HCT116 (cell line): ENCODE results near the gene ZBTB47. TPM values are rescaled to one million over a fixed set of nuclear protein-coding genes. Genes with fewer than 3 reads are reported as not detected.

Source experiments
- ATAC-seq: fragments of 200-7000 bp; cut with Tn5 transposase; 2 replicates; pipeline ENCODE4 v1.9.1; 2020; ENCODE audit warnings: mild to moderate bottlenecking, moderate library complexity
- BruUV-seq: library from RNA; stranded (reverse); fragments of 400-500 nt; replicated peaks from 2 replicates; lab custom pipeline; 2021; lab: Mats Ljungman, UMichigan
- CTCF ChIA-PET: fragments of 300-600 bp; sonication (Branson Sonifier 250); formaldehyde crosslinking; loops from one replicate; lab custom pipeline; 2021; ENCODE audit warnings: antibody characterized with exemption; lab: Charles Lee
- POLR2A ChIA-PET: fragments of 300-600, 350-600 bp; sonication (Branson Sonifier 250); formaldehyde crosslinking; loops from one replicate; lab custom pipeline; 2021; ENCODE audit warnings: antibody characterized with exemption; lab: Charles Lee
- RAD21 ChIA-PET, 2 experiments: fragments of 300-600 bp; sonication (Branson Sonifier 250); formaldehyde crosslinking; loops; one replicate each; lab custom pipeline; 2023; ENCODE audit warnings: low total read pairs in 2 of 2; ENCODE audit not compliant: uncharacterized antibody in 2 of 2, unreplicated experiment in 2 of 2, low non-redundant PET in 1 of 2; lab: Charles Lee
- DNase-seq: peaks from one replicate; pipeline ENCODE4 v3.0.0-alpha.2; 2010; ENCODE audit warnings: low read depth, low spot score
- H2AFZ ChIP-seq: fragments of 200-600 bp; shearing (Covaris generic), sonication (generic); 2 replicates; pipeline ENCODE4 v1.6.1; 2017; ENCODE audit warnings: low read depth, mixed run types, mixed read lengths, antibody characterized with exemption, low read length; ENCODE audit not compliant: poor library complexity, severe bottlenecking
- H3K27ac ChIP-seq: 2 replicates; pipeline ENCODE4 v1.5.1; 2012; ENCODE audit warnings: low read depth, low read length
- H3K27me3 ChIP-seq: fragments of 200-600 bp; sonication (generic); 2 replicates; pipeline ENCODE4 v1.6.1; 2016; ENCODE audit warnings: mixed run types, low read length, mixed read lengths; ENCODE audit not compliant: insufficient read depth
- H3K36me3 ChIP-seq, 2 experiments: fragments of 200-500 bp in 1 of 2; fragments of 200-600 bp in 1 of 2; sonication (Bioruptor generic) in 1 of 2; sonication (generic) in 1 of 2; 2 replicates each; pipeline versions ENCODE4 v1.5.1 to v1.6.1; 2014 to 2016; ENCODE audit warnings: low read length in 2 of 2, inconsistent platforms in 1 of 2, mixed read lengths in 1 of 2, mixed run types in 1 of 2; ENCODE audit not compliant: insufficient read depth in 2 of 2, control insufficient read depth in 1 of 2
- H3K4me1 ChIP-seq, 2 experiments: fragments of 200-600 bp in 1 of 2; sonication (generic) in 1 of 2; 2 replicates each; pipeline versions ENCODE4 v1.5.1 to v1.6.1; 2012 to 2017; ENCODE audit warnings: low read length in 2 of 2, inconsistent platforms in 1 of 2, mild to moderate bottlenecking in 1 of 2, mixed read lengths in 1 of 2, mixed run types in 1 of 2, moderate library complexity in 1 of 2; ENCODE audit not compliant: insufficient read depth in 2 of 2, control insufficient read depth in 1 of 2
- H3K4me2 ChIP-seq: fragments of 200-600 bp; sonication (generic); 2 replicates; pipeline ENCODE4 v1.6.1; 2017; ENCODE audit warnings: mixed run types, low read length, mixed read lengths
- H3K4me3 ChIP-seq, 2 experiments: fragments of 200-600 bp in 1 of 2; sonication (generic) in 1 of 2; replicated peaks in 1 of 2; 2 replicates each; pipeline ENCODE4 v1.5.1; 2011 to 2016; ENCODE audit warnings: low read length in 2 of 2, control low read depth in 1 of 2, low read depth in 1 of 2, mild to moderate bottlenecking in 1 of 2, mixed read lengths in 1 of 2, mixed run types in 1 of 2
- H3K79me2 ChIP-seq: fragments of 200-600 bp; sonication (generic); 2 replicates; pipeline ENCODE4 v1.6.1; 2017; ENCODE audit warnings: mild to moderate bottlenecking, mixed run types, low read length, moderate library complexity, mixed read lengths; ENCODE audit not compliant: insufficient read depth
- H3K9ac ChIP-seq: fragments of 200-600 bp; sonication (generic); 2 replicates; pipeline ENCODE4 v1.6.1; 2016; ENCODE audit warnings: low read length, mixed read lengths
- H3K9me2 ChIP-seq: fragments of 200-600 bp; sonication (generic), shearing (Covaris generic); 2 replicates; pipeline ENCODE4 v1.6.1; 2017; ENCODE audit warnings: mixed run types, mild to moderate bottlenecking, moderate library complexity; ENCODE audit not compliant: insufficient read depth
- H3K9me3 ChIP-seq, 2 experiments: fragments of 200-500 bp in 1 of 2; fragments of 200-600 bp in 1 of 2; sonication (Bioruptor generic) in 1 of 2; sonication (generic) in 1 of 2; 2 replicates each; pipeline ENCODE4 v1.6.1; 2014 to 2017; ENCODE audit warnings: low read length in 2 of 2, mixed read lengths in 2 of 2, inconsistent platforms in 1 of 2, low read depth in 1 of 2, mild to moderate bottlenecking in 1 of 2, mixed run types in 1 of 2, moderate library complexity in 1 of 2; ENCODE audit not compliant: control insufficient read depth in 1 of 2, insufficient read depth in 1 of 2
- H4K20me1 ChIP-seq: fragments of 200-600 bp; sonication (generic), shearing (Covaris generic); 2 replicates; pipeline ENCODE4 v1.6.1; 2017; ENCODE audit warnings: mixed run types, mild to moderate bottlenecking, moderate library complexity; ENCODE audit not compliant: insufficient read depth
- ELF1 ChIP-seq: IDR thresholded peaks from 2 replicates; pipeline ENCODE4 v1.6.1; 2012; ENCODE audit warnings: low read depth, borderline replicate concordance
- EZH2 ChIP-seq: fragments of 200-600 bp; sonication (generic); IDR thresholded peaks from 2 replicates; pipeline ENCODE4 v1.6.1; 2017; ENCODE audit warnings: antibody characterized with exemption, mixed run types
- JUND ChIP-seq: IDR thresholded peaks from 2 replicates; pipeline ENCODE4 v1.6.1; 2012
- POLR2AphosphoS5 ChIP-seq: IDR thresholded peaks from 2 replicates; pipeline ENCODE4 v1.6.1; 2011; ENCODE audit warnings: mild to moderate bottlenecking, low read depth, low read length, moderate library complexity
- RAD21 ChIP-seq: IDR thresholded peaks from 2 replicates; pipeline ENCODE4 v1.6.1; 2012; ENCODE audit warnings: low read depth, mild to moderate bottlenecking
- SP1 ChIP-seq: IDR thresholded peaks from 2 replicates; pipeline ENCODE4 v1.6.1; 2012; ENCODE audit warnings: low read depth
- SRF ChIP-seq: IDR thresholded peaks from 2 replicates; pipeline ENCODE4 v1.6.1; 2012; ENCODE audit warnings: low read depth
- ZFX ChIP-seq: fragments of 450-650 bp; IDR thresholded peaks from 2 replicates; pipeline ENCODE4 v1.6.1; 2017
- ZNF274 ChIP-seq: fragments of 200-500 bp; sonication (Bioruptor generic); IDR thresholded peaks from 2 replicates; pipeline ENCODE4 v1.6.1; 2014; ENCODE audit warnings: mild to moderate bottlenecking, low read depth, low read length, inconsistent platforms
- intact Hi-C: fragments of 100-400 bp; cut with micrococcal nuclease; formaldehyde crosslinking; loops from 2 replicates; pipeline ENCODE4 v1.10.0; 2022
- total RNA-seq: library from RNA; stranded (reverse); gene quantifications from one replicate; pipeline ENCODE4 v1.2.1, GENCODE V29; 2021; ENCODE audit not compliant: unreplicated experiment
- TF ChIP-seq, protein P1 (sequence below): IDR thresholded peaks from 2 replicates; pipeline ENCODE4 v1.6.1; 2012; ENCODE audit warnings: low read depth

ZBTB47 gene
- total RNA-seq, 1 experiment from 2014 or later, result 6.3 TPM

DNA sequence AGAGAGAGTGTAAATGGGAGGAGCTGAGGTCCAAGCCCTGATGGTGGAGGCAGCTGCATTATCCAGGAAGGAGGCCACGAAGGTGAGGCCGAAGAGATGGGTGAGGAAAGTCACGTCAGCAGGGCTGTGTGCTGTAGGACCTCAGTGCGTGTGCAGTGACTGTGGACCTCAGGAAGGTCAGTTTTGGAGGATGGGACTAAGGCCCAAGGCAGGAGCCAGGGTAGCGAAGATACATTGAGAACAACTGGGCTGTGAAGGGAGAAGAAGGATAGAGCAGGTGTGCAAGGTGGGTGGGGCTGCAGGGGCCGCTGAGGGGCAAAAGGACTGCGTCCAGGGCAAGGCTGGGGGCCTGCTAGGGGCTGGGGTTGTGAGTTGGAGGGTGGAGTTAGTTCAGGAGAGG lies 36.7 kb downstream of the ZBTB47 start:
- H3K4me1 ChIP-seq, result peaks cover 0 to 2% of the 10 kb centered on the region in 2 experiments; a peak in 1 of 4 replicates
- H3K79me2 ChIP-seq, result no peaks in the 10 kb centered on the region
- RAD21 ChIA-PET, result no interaction called here
- no peaks in the 10 kb centered on the region for H3K9me3 ChIP-seq
- H4K20me1 ChIP-seq, result no peaks in the 10 kb centered on the region
- no peak overlapping the region for H3K4me2 ChIP-seq
- no TSS peak for BruUV-seq
- no peak for DNase-seq
- ATAC-seq, result no peak
- H2AFZ ChIP-seq, result no peak overlapping the region
- H3K36me3 ChIP-seq, result no peaks in the 10 kb centered on the region
- no peaks in the 10 kb centered on the region for H3K9me2 ChIP-seq
- H3K27ac ChIP-seq, result no peak overlapping the region
- POLR2A ChIA-PET, result no interaction called here
- intact Hi-C loops, result no loop called here
- TF ChIP-seq SRF (no peak), SP1 (no peak), EZH2 (no peak), JUND (no peak), RAD21 (no peak), ELF1 (no peak), POLR2AphosphoS5 (no peak), ZNF274 (no peak), ZFX (no peak)
- TF ChIP-seq, protein P1, sequence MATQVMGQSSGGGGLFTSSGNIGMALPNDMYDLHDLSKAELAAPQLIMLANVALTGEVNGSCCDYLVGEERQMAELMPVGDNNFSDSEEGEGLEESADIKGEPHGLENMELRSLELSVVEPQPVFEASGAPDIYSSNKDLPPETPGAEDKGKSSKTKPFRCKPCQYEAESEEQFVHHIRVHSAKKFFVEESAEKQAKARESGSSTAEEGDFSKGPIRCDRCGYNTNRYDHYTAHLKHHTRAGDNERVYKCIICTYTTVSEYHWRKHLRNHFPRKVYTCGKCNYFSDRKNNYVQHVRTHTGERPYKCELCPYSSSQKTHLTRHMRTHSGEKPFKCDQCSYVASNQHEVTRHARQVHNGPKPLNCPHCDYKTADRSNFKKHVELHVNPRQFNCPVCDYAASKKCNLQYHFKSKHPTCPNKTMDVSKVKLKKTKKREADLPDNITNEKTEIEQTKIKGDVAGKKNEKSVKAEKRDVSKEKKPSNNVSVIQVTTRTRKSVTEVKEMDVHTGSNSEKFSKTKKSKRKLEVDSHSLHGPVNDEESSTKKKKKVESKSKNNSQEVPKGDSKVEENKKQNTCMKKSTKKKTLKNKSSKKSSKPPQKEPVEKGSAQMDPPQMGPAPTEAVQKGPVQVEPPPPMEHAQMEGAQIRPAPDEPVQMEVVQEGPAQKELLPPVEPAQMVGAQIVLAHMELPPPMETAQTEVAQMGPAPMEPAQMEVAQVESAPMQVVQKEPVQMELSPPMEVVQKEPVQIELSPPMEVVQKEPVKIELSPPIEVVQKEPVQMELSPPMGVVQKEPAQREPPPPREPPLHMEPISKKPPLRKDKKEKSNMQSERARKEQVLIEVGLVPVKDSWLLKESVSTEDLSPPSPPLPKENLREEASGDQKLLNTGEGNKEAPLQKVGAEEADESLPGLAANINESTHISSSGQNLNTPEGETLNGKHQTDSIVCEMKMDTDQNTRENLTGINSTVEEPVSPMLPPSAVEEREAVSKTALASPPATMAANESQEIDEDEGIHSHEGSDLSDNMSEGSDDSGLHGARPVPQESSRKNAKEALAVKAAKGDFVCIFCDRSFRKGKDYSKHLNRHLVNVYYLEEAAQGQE, result no peak
- CTCF ChIA-PET, result no interaction called here
- no peak overlapping the region for H3K4me3 ChIP-seq
- no peak overlapping the region for H3K9ac ChIP-seq
- H3K27me3 ChIP-seq, result peaks cover 3% of the 10 kb centered on the region; the same call in 1 of the 2 replicates
